BJ (cell line): Measurements from ENCODE around the gene JMJD7. TPM values are rescaled to one million over a fixed set of nuclear protein-coding genes. Genes with fewer than 3 reads are reported as not detected.

Experiments
- CTCF ChIA-PET: fragments of 350-600 bp; formaldehyde crosslinking; extraction: SDS; loops from one replicate; lab custom pipeline; 2021; ENCODE audit warnings: antibody characterized with exemption, inconsistent platforms; lab: Yijun Ruan, JAX
- POLR2A ChIA-PET: fragments of 300-600 bp; sonication (Branson Sonifier 250); formaldehyde crosslinking; extraction: SDS; loops from one replicate; lab custom pipeline; 2021; ENCODE audit warnings: antibody characterized with exemption; lab: Charles Lee
- DNase-seq: peaks from one replicate; pipeline ENCODE4 v3.0.0-alpha.2; 2011; ENCODE audit warnings: low read depth
- H3K27me3 ChIP-seq: 2 replicates; pipeline ENCODE4 v1.6.0; 2011; ENCODE audit warnings: low read length; ENCODE audit not compliant: control insufficient read depth, insufficient read depth
- H3K36me3 ChIP-seq: 2 replicates; pipeline ENCODE4 v1.5.1; 2011; ENCODE audit warnings: low read length; ENCODE audit not compliant: control insufficient read depth, insufficient read depth
- H3K4me3 ChIP-seq: 2 replicates; pipeline ENCODE4 v1.5.1; 2011; ENCODE audit warnings: low read depth, mild to moderate bottlenecking, control low read depth, low read length
- polyA plus RNA-seq: library from polyadenylated mRNA; depleted of rRNA; stranded (reverse); fragments of >200 nt; gene quantifications from 2 replicates; pipeline ENCODE4 v1.2.3, GENCODE V29; 2011
- TF ChIP-seq, protein P1 (sequence below): IDR thresholded peaks from 2 replicates; pipeline ENCODE4 v1.5.1; 2011; ENCODE audit warnings: low read depth, mild to moderate bottlenecking, control low read depth, inconsistent platforms, low read length, moderate library complexity; ENCODE audit not compliant: insufficient read depth

JMJD7 gene
- polyA plus RNA-seq, 1 experiment: 3.4 TPM

DNA sequence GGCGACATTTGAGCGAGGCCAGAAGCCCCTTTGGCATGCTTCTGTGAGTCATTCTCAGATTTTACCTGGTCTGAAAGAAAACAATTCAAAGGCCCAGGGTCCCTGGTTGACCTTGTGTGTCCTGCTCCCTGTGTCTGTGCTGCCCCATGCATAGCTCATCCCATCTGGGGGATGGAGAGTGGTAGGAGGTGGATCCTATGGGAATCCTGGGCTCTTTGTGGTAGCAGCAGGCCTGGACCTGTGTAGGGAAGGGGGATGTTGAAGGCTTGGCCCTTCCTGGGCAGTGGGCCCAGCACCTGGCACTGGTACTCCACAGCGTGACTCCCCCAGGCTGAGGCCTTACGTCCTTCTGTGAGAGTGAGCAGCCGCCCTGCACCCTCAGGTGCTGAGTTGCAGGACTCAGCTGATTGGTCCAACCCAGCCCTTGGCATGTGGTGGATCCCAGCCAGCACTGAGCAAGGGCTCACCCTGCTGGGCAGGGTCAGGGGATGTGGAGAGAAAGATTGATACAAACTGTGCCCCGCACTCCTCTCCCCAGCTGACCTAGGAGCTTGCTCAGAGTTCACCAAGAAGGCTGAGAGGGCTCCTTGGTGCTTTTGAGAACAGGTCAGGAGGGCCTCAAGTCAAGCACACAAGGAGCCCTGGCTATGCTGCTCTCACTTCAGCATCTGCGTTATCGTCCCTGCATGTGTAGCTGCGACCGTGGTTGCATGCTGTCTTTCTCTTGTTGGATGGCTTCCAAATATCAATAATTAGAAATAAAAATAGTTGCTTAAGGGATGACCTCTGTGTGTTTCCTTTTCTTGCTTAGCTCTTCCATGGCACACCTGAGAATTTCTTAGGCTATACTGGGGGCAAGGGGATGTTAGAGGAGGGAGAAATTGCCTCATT, 21.4 kb upstream of the JMJD7 start:
- no peak for DNase-seq
- ChIA-PET CTCF (interaction anchor here (12.9 kb wide), 1 partner anchor 31 kb away, joined by 330 read pairs; the partner anchor contains the start of gene MAPKBP1), POLR2A (no interaction called here)
- Histone ChIP-seq H3K4me3 (no peak overlapping the region), H3K27me3 (no peaks in the 10 kb centered on the region), H3K36me3 (no peaks in the 10 kb centered on the region; the same call in 1 of the 2 replicates)
- TF ChIP-seq, protein P1, sequence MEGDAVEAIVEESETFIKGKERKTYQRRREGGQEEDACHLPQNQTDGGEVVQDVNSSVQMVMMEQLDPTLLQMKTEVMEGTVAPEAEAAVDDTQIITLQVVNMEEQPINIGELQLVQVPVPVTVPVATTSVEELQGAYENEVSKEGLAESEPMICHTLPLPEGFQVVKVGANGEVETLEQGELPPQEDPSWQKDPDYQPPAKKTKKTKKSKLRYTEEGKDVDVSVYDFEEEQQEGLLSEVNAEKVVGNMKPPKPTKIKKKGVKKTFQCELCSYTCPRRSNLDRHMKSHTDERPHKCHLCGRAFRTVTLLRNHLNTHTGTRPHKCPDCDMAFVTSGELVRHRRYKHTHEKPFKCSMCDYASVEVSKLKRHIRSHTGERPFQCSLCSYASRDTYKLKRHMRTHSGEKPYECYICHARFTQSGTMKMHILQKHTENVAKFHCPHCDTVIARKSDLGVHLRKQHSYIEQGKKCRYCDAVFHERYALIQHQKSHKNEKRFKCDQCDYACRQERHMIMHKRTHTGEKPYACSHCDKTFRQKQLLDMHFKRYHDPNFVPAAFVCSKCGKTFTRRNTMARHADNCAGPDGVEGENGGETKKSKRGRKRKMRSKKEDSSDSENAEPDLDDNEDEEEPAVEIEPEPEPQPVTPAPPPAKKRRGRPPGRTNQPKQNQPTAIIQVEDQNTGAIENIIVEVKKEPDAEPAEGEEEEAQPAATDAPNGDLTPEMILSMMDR: no peak

DNA sequence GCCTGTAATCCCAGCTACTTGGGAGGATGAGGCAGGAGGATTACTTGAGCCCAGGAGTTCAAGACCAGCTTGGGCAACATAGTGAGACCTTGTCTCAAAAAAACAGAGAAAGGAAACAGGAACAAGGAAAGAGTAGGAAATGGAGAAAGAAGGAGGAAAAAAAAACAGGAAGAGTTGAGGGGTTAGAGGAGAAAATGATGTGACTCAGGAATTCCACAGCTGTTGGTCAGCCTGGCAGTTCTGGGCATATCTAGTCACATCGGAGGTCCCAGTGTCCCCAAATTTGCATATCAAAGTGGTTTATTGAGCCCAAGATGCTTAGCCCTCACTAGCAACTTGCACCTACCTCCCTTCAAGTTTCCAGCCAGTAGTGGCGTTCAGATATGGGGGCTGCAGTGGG, 18.8 kb upstream of the JMJD7 start:
- Histone ChIP-seq H3K4me3 (no peak overlapping the region), H3K36me3 (peaks cover 12% of the 10 kb centered on the region), H3K27me3 (no peaks in the 10 kb centered on the region)
- ChIA-PET CTCF (interaction anchor here (1.2 to 12.9 kb wide), 4 partner anchors 9 to 34 kb away, joined by 3 to 330 read pairs (median 16); partner anchors contain the start of gene MAPKBP1), POLR2A (no interaction called here)
- TF ChIP-seq, protein P1: no peak
- no peak for DNase-seq

DNA sequence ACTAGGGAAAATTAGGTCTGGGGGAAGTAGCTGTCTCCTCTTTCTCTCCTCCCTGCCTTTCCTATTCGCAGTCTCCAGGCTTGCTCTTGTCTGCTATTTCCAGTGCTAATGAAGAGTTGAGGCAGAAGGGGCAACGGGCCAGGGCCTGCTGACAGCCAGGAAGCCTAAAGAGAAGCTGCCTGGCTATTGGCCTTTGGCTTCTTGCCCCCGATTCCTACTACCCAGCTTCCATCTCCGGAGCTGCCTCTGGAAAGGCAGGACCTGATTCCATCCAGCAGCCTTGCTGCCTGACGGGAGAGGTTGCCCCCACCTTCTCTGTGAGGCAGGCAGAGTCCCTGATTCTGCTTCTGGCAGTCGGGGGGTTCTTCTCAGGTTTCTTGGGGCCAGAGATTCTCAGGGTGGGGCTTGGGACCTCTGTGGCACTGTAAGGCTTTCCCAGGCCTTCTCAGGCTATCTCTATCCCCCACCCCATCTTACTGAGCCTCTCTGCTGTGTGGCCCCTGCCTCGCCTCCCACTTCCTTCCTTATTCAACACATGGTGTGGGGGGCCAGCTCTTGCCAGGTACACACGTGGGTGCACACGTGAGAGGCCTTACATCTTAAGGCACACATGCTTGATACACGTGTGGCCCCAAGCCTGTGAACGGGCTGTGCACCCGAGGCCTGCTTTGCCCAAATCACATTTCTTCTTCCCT, 18.2 kb upstream of the JMJD7 start:
- TF ChIP-seq, protein P1: no peak
- no peak for DNase-seq
- Histone ChIP-seq H3K36me3 (peaks cover 15% of the 10 kb centered on the region), H3K27me3 (no peaks in the 10 kb centered on the region), H3K4me3 (no peak overlapping the region)
- ChIA-PET POLR2A (no interaction called here), CTCF (interaction anchor here (1.2 to 12.9 kb wide), 9 partner anchors 9 to 344 kb away, joined by 3 to 330 read pairs (median 19); partner anchors contain the start of gene MAPKBP1)

DNA sequence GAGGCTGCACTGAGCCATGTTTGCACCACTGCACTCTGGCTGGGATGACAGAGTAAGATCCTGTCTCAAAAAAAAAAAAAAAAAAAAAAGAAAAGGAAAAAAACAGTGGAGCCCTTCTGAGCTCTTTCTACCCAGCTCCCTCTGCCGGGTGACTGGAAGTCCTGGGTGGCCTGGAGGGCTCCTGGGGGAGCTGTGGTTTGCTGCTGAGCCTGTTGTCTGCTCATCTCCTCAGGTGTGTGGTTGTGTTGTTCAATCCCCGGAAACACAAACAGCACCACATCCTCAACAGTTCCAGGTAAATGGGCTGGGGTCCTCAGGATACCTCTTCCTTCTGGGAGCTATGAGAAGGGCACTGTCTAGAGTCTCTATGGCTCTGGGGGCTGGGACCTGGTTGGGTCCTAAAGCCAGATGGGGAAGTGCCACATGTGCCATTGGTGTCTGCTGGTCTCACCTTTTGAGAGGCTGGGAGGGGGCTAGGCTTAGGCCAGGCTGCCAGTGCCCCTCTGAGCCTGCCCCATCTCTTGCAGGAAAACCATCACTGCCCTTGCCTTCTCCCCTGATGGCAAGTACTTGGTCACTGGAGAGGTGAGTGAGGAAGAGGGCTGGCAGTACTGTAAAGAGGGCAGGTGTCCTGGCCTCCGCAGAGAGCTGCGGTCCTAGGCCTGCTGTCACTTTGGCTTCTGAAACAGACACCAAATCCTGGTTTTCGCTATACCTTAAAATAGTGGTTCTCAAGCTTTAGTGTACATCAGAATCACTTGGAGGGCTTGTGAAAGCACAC, 17.1 kb upstream of the JMJD7 start:
- no peak for DNase-seq

More for the DNA sequence above, 17.1 kb upstream of the JMJD7 start:
- Histone ChIP-seq H3K36me3 (peaks cover 20% of the 10 kb centered on the region), H3K27me3 (no peaks in the 10 kb centered on the region), H3K4me3 (no peak overlapping the region)
- CTCF ChIA-PET: interaction anchor here (0.5 to 12.9 kb wide), 25 partner anchors 9 to 368 kb away, joined by 3 to 330 read pairs (median 4); partner anchors contain the start of gene MAPKBP1
- TF ChIP-seq, protein P1: peak; percentile 24; the same call in 1 of the 2 replicates
- POLR2A ChIA-PET: interaction anchor here (0.6 kb wide), 1 partner anchor 10 kb away, joined by 6 read pairs; no protein-coding TSS in a partner anchor
